Mesodermal cell (in vitro differentiated cells): Measurements from ENCODE around the gene HHEX.

ENCODE experiments used
- H3K27ac ChIP-seq: 2 replicates; pipeline ENCODE4 v1.7.0; 2013; ENCODE audit warnings: mild to moderate bottlenecking, low read depth, low read length, moderate library complexity; ENCODE audit not compliant: severe bottlenecking
- H3K36me3 ChIP-seq: 2 replicates; pipeline ENCODE4 v1.7.1; 2013; ENCODE audit warnings: mild to moderate bottlenecking, low read length, moderate library complexity; ENCODE audit not compliant: control insufficient read depth, insufficient read depth
- H3K4me1 ChIP-seq: one replicate; pipeline ENCODE4 v1.7.1; 2013; ENCODE audit warnings: mild to moderate bottlenecking, low read length; ENCODE audit not compliant: insufficient read depth, control insufficient read depth, poor library complexity, severe bottlenecking
- H3K4me3 ChIP-seq: 2 replicates; pipeline ENCODE4 v1.7.0; 2013; ENCODE audit warnings: low read length, control low read depth, mild to moderate bottlenecking; ENCODE audit not compliant: insufficient read depth, poor library complexity, severe bottlenecking; ENCODE audit errors: extremely low read depth
- H3K9me3 ChIP-seq: 2 replicates; pipeline ENCODE4 v1.7.1; 2013; ENCODE audit warnings: mild to moderate bottlenecking, low read length, moderate library complexity; ENCODE audit not compliant: control insufficient read depth
- WGBS, 2 experiments: methylation state at CpG; one replicate each; pipeline ENCODE4 v1.1.5; 2013; ENCODE audit warnings: missing lambda C conversion rate in 2 of 2; ENCODE audit not compliant: insufficient coverage in 2 of 2; 5-methylcytosine and 5-hydroxymethylcytosine counted together

HHEX gene

GRCh38 chr10:92714152-92714845 is 24.5 kb downstream of the HHEX start:
- Histone ChIP-seq H3K27ac (no peak overlapping the region), H3K36me3 (no peaks in the 10 kb centered on the region), H3K9me3 (peaks cover 11% of the 10 kb centered on the region), H3K4me1 (no peaks in the 10 kb centered on the region), H3K4me3 (no peak overlapping the region)
- WGBS, 2 experiments = 70 to 72% methylated on average over 3 to 4 of the region's 7 CpGs

- H3K4me1 ChIP-seq = no peaks in the 10 kb centered on the region
- H3K36me3 ChIP-seq = no peaks in the 10 kb centered on the region
- H3K9me3 ChIP-seq = peaks cover 11% of the 10 kb centered on the region
- 87 to 92% methylated on average over 3 of the region's 3 CpGs for WGBS, 2 experiments
- H3K27ac ChIP-seq = no peak overlapping the region
- no peak overlapping the region for H3K4me3 ChIP-seq
Measured at GRCh38 chr10:92714872-92715271, 25.1 kb downstream of the HHEX start.

GRCh38 chr10:92719991-92720830 is 30.5 kb downstream of the HHEX start:
- H3K4me3 ChIP-seq = no peak overlapping the region
- H3K36me3 ChIP-seq = no peaks in the 10 kb centered on the region
- H3K27ac ChIP-seq = no peak overlapping the region
- H3K9me3 ChIP-seq = no peaks in the 10 kb centered on the region
- WGBS, 2 experiments = 73 to 90% methylated on average over 2 of the region's 5 CpGs
- H3K4me1 ChIP-seq = no peaks in the 10 kb centered on the region

GRCh38 chr10:92720831-92721165 is 31.0 kb downstream of the HHEX start:
- Histone ChIP-seq H3K36me3 (no peaks in the 10 kb centered on the region), H3K4me1 (no peaks in the 10 kb centered on the region), H3K27ac (no peak overlapping the region), H3K9me3 (no peaks in the 10 kb centered on the region), H3K4me3 (no peak overlapping the region)

- H3K27ac ChIP-seq = no peak overlapping the region
- no peaks in the 10 kb centered on the region for H3K4me1 ChIP-seq
- H3K36me3 ChIP-seq = no peaks in the 10 kb centered on the region
- H3K4me3 ChIP-seq = no peak overlapping the region
- H3K9me3 ChIP-seq = no peaks in the 10 kb centered on the region
Measured at GRCh38 chr10:92722349-92722748, 32.6 kb downstream of the HHEX start.

GRCh38 chr10:92727141-92727540 is 37.4 kb downstream of the HHEX start:
- H3K27ac ChIP-seq = no peak overlapping the region
- no peak overlapping the region for H3K4me3 ChIP-seq
- WGBS, 2 experiments = 93 to 97% methylated on average over 5 of the region's 6 CpGs
- peaks cover 4% of the 10 kb centered on the region for H3K4me1 ChIP-seq
- no peaks in the 10 kb centered on the region for H3K36me3 ChIP-seq
- H3K9me3 ChIP-seq = no peaks in the 10 kb centered on the region

GRCh38 chr10:92727550-92727949 is 37.8 kb downstream of the HHEX start:
- H3K27ac ChIP-seq = no peak overlapping the region
- H3K9me3 ChIP-seq = no peaks in the 10 kb centered on the region
- WGBS, 2 experiments = 57% methylated on average over 1 of the region's 3 CpGs; no CpG with 5 or more reads in 1 of the 2 experiments
- H3K36me3 ChIP-seq = no peaks in the 10 kb centered on the region
- peaks cover 4% of the 10 kb centered on the region for H3K4me1 ChIP-seq
- H3K4me3 ChIP-seq = no peak overlapping the region

GRCh38 chr10:92729886-92730285 is 40.1 kb downstream of the HHEX start:
- Histone ChIP-seq H3K9me3 (no peaks in the 10 kb centered on the region), H3K4me3 (no peak overlapping the region), H3K27ac (no peak overlapping the region), H3K36me3 (no peaks in the 10 kb centered on the region), H3K4me1 (peaks cover 4% of the 10 kb centered on the region)
- 76 to 100% methylated on average over 1 to 2 of the region's 2 CpGs for WGBS, 2 experiments

- Histone ChIP-seq H3K36me3 (no peaks in the 10 kb centered on the region), H3K4me3 (no peak overlapping the region), H3K27ac (no peak overlapping the region), H3K4me1 (no peaks in the 10 kb centered on the region), H3K9me3 (no peaks in the 10 kb centered on the region)
- 86% methylated on average over 2 of the region's 2 CpGs; no CpG with 5 or more reads in 1 of the 2 experiments for WGBS, 2 experiments
Measured at GRCh38 chr10:92732958-92733357, 43.2 kb downstream of the HHEX start.

- Histone ChIP-seq H3K36me3 (no peaks in the 10 kb centered on the region), H3K27ac (no peak overlapping the region), H3K4me3 (no peak overlapping the region), H3K4me1 (no peaks in the 10 kb centered on the region), H3K9me3 (no peaks in the 10 kb centered on the region)
Measured at GRCh38 chr10:92734301-92734700, 44.5 kb downstream of the HHEX start.

GRCh38 chr10:92735938-92736337 is 46.2 kb downstream of the HHEX start:
- Histone ChIP-seq H3K36me3 (no peaks in the 10 kb centered on the region), H3K4me1 (no peaks in the 10 kb centered on the region), H3K27ac (no peak overlapping the region), H3K4me3 (no peak overlapping the region), H3K9me3 (no peaks in the 10 kb centered on the region)
- WGBS, 2 experiments = no CpG with 5 or more reads among the region's 3 CpGs
